ENCODE results near the gene AKR1B1.
"Not testable (repeated sequence)": the region's sequence is repeated elsewhere in the genome, so short reads cannot be mapped to it uniquely, and the experiment has no call there.

AKR1B1 gene

DNA sequence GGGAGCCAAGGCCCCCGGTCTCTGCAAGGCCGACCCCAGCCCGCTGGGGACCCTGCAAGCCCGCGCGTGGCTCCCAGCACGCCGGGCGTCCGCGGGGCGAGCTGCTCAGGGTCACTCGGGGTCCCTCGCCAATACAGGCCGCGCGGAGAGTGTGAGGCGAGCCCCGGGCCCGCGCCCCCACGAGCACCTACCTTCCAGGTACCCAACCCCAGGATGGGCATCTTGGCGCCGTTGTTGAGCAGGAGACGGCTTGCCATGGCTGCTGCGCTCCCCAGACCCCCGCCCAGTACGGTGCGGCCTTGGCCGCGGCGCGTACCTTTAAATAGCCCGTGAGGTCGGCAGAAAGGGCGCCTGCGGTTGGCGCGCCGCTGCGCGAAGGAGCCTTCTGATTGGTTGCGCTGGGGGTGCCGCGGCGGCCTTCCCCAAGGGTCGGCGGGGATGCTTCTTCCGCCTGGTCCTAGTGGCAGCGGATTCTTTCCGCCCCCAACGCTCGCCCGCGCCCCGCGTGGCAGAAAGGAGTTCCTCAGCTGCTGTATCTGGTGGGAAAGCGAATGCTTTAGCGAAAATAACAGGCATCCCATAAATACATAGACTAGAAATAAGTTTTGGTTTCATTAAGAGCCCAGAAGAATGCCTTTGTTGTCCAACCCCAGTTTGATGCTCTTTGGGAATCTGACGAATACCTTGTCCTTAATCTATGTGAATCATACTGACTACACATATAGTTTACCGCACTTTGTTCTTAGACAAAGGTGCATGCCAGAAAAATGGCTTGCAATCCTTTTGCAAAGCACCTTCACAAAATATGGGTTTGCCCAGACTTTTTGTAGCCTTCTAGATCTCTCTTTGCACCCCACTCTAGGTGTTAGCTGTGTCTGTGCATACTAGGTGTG, at the start of gene AKR1B1:
AKR1B1 (minus strand) TSS at position 295 of the 893 bp plus-strand sequence; CDS start at position 257, 38 bp downstream.
- peak; percentile 95 for DNase-seq

DNA sequence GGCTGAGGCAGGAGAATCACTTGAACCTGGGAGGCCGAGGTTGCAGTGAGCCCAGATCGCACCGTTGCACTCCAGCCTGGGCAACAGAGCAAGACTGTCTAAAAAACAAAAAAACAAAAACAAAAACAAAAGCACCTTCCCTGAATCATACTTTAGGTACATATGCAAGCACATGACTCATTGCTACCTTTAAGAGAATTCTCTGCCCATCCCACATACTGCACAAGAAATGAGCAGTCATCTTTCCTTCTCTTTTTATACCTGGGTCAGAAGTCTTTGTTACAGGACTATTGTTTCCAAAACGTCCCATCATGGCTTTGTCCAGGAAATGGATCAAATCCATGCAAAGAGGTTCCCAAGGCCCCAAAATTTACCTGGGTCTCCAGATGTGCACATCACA, 47.0 kb upstream of the AKR1B1 start:
- DNase-seq = no peak
- in situ Hi-C loops (cut with MboI; ENCODE audit: low pct_unique_long_range_greater_than_20kb, low sequenced_read_pairs) = no loop called here

More for the DNA sequence above, at the start of gene AKR1B1:
- in situ Hi-C loops (cut with MboI; ENCODE audit: low pct_unique_long_range_greater_than_20kb, low sequenced_read_pairs) = no loop called here

DNA sequence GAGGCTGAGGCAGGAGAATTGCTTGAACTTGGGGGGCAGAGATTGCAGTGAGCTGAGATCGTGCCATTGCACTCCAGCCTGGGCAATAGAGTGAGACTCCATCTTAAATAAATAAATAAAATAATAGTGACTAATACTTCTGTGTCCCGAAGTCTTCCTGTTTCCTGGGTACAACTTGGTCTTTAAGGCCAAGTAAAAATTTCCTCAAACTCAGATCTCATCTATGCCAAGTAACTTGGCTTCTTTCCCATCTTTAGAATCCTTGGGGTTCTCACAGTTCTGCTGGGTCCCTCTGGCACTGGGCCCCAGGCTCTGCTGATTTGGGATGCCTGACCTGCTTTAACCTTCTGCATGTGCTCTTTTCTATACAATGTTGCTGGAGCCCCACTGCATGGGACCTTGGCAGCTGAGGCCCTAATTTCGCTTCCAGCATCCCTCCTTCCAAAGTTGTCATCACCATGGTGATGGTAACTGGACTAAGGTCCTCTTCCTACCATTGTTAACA, 45.8 kb upstream of the AKR1B1 start:
- DNase-seq = no peak
- in situ Hi-C loops (cut with MboI; ENCODE audit: low pct_unique_long_range_greater_than_20kb, low sequenced_read_pairs) = no loop called here

DNA sequence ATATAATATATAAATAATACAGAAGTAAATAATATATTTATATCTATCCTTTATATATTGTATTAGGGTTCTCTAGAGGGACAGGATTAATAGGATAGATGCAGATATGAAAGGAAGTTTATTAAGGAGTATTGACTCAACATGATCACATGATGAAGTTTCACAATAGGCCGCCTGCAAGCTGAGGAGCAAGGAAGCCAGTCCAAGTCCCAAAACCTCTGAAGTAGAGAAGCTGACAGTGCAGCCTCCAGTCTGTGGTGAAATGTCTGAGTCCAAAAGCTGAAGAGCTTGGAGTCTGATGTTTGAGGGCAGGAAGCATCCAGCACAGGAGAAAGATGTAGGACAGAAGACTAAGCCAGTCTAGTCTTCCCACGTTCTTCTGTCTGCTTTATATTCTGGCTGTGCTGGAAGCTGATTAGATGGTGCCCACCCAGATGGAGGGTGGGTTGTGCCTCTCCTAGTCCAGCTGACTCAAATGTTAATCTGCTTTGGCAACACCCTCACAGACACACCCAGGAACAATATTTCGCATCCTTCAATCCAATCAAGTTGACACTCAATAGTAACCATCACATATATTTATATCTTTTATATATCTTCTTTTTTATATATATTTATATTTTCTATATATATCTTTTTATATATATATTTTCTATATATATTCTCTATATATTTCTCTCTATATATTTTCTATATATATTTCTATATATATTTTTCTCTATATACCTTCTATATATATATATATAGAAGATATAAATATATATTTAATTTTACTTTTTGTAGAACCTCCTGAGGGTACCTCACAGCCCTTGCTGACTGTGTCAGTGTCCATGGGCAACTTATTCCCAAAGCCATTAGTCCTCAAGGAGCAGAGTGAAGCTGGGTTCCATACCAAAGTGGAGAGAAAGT, 43.8 kb upstream of the AKR1B1 start:
- no peak for DNase-seq
- in situ Hi-C loops (cut with MboI; ENCODE audit: low pct_unique_long_range_greater_than_20kb, low sequenced_read_pairs) = no loop called here

DNA sequence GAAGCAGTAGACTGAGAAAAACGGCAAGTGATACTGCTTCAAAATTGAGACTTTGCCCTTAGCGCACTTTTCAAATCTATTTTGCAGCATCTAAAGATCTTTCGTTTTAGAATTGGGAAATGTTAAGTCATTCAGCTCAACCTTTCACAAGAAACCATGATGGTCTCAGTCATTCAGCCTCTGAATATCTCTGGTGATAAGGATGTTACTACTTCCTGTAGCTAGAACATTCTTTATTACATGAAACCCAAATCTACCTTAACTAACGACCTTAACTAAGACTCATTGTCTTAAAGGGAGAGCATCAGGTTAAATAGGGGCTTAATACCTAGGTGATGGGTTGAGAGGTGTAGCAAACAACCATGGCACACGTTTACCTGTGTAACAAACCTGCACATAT, 42.1 kb upstream of the AKR1B1 start:
- no peak for DNase-seq
- in situ Hi-C loops (cut with MboI; ENCODE audit: low pct_unique_long_range_greater_than_20kb, low sequenced_read_pairs) = no loop called here

DNA sequence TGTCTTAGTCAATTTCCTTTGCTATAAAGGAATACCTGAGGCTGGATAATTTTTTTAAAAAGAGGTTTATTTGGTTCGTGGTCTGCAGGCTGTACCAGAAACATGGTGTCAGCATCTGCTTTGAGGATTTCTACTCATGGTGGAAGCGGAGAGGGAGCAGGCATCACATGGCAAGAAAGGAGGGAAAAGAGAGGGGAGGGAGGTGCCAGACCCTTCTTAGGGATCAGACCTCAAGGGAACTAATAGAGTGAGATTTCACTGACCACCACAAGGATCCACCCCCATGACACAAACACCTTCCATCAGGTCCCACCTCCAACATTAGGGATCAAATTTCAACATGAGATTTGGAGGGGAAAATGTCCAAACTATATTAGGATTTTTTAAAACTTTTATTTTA, 41.5 kb upstream of the AKR1B1 start:
- in situ Hi-C loops (cut with MboI; ENCODE audit: low pct_unique_long_range_greater_than_20kb, low sequenced_read_pairs) = no loop called here
- no peak for DNase-seq

DNA sequence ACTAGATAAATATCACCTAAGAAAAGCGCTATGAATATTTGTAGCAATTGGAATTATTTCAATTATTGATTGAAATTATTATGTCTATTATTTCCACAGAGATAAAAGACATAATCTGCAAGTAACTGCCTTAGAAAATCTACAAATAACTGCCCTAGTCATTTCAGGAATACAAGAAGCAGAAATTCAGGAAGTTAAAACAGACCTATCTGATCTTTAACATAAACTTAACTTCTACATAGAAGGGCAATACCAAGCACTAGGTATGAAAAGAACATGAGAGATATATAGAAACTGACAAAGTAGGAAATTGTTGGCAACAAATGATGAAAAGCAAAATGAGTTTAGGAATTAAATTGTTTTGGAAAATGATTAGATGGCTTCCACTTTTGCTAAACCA, 36.6 kb upstream of the AKR1B1 start:
- DNase-seq = no peak
- in situ Hi-C loops (cut with MboI; ENCODE audit: low pct_unique_long_range_greater_than_20kb, low sequenced_read_pairs) = no loop called here

DNA sequence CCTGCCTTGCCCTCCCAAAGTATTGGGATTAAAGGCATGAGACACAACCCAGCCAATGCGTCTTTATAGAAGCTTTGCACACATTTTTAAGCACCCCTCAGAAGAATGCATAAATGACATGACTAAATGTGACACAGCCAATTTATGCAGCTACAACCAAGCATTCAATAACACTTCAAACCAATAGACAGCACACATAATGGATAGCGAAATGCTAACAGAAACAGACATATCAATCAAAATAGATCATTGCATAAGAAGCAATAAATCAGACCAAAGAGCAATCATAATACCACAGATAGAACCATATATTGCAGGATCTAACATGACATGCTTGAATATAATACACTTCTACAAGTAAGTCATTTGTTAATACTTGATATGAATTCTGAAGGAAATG, 34.2 kb upstream of the AKR1B1 start:
- in situ Hi-C loops (cut with MboI; ENCODE audit: low pct_unique_long_range_greater_than_20kb, low sequenced_read_pairs) = no loop called here
- DNase-seq = no peak

DNA sequence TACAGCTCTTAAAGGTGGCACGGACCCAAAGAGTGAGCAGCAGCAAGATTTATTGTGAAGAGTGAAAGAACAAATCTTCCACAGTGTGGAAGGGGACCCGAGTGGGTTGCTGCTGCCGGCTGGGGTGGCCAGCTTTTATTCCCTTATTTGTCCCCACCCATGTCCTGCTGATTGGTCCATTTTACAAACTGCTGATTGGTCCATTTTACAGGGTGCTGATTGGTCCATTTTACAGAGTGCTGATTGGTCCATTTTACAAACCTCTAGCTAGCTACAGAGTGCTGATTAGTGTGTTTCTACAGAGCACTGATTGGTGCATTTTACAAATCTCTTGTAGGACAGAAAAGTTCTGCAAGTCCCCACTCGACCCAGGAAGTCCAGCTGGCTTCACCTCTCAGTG, 28.8 kb upstream of the AKR1B1 start:
- in situ Hi-C loops (cut with MboI; ENCODE audit: low pct_unique_long_range_greater_than_20kb, low sequenced_read_pairs); DNase-seq: not testable (repeated sequence)

DNA sequence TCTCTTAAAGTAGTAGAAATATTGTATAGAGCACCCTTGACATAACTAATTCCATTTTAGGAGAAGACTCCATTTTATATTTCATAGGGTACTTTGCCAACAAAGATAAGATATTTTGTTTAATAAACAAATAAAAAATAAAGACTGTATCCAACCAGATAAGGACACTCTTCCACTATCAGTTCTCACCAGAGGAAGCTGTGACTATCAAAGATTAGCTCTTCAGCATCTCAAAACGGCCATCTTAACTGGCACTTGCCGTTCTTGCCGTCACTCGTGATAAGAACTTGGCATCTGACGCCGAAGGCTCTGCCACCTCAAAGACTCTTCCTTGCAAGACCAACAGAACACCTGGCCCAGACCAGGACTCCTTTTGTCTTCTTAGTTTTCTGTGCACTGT, 26.3 kb upstream of the AKR1B1 start:
- in situ Hi-C loops (cut with MboI; ENCODE audit: low pct_unique_long_range_greater_than_20kb, low sequenced_read_pairs) = no loop called here
- no peak for DNase-seq

DNA sequence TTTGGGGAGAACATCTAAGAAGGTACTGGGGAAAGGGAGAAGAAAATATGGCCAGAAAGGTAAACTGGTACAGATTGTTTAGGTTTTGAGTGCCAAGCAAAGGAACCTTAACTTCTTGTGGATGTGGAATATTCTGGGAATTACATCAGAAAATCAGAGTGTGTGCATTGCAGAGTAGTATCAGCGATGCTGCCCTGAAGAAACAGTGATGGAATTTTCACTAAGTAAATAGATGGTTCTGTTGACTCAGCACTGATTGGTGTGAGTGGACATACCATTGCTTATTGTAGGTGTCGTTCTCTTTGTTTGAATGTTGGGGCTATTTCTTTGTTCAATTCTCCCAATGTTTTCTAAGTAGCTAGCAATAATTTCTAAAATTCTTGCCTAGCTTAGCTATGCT, 24.4 kb upstream of the AKR1B1 start:
- DNase-seq = no peak
- in situ Hi-C loops (cut with MboI; ENCODE audit: low pct_unique_long_range_greater_than_20kb, low sequenced_read_pairs) = no loop called here

DNA sequence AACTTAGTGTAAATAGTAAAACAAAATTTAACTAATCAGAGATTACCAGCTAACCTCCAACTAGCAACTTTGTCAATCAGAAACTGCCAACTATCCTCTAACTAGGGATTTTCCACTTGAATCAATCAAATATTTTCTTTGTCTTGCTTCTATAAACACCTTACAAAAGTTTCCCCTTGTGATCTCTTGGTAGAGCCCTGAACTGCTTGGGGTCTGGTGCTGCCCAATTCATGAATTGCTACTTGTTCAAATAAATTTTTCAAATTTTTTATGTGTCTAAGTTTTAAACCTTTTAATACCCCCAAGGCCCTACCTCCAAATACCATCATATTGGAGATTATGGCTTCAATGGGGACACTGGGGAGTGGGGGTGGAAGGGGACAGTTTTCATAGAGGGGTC, 24.0 kb upstream of the AKR1B1 start:
- no peak for DNase-seq
- in situ Hi-C loops (cut with MboI; ENCODE audit: low pct_unique_long_range_greater_than_20kb, low sequenced_read_pairs) = no loop called here

DNA sequence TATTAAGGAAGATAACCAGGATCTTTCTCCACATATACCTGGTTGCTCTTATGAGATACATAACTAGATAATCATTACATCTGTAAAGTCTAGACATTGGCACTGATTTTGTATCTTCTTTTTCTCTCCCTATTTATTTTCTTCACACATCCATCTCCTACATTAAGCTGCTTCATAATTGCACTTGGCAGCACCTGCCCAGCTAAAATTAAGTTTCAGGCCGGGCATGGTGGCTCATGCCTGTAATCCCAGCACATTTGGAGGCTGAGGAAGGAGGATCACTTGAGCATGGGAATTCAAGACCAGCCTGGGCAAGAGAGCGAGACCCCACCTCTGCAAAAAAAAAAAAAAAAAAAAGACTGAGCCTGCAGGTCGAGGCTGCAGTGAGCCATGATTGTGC, 22.3 kb upstream of the AKR1B1 start:
- in situ Hi-C loops (cut with MboI; ENCODE audit: low pct_unique_long_range_greater_than_20kb, low sequenced_read_pairs) = no loop called here
- DNase-seq = no peak

DNA sequence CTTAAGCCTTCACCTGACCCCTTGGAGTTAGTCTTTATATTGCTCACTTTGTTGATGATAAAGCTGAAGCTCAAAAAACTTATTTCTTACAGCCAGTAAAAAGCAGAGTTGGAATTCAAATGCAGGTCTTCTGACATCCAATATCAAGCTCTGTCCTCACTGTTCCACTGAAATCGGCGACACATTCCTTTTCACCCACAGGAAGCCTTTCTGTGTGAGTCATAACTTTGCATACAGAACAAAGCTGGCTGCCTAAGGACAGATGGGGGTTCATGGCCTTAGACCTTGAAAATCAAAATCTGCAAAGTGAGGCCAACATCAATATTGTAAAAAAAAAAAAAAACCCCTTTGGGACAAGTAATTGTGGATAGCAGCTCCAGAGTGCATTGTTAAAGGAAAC, 21.8 kb upstream of the AKR1B1 start:
- no peak for DNase-seq
- in situ Hi-C loops (cut with MboI; ENCODE audit: low pct_unique_long_range_greater_than_20kb, low sequenced_read_pairs) = no loop called here

DNA sequence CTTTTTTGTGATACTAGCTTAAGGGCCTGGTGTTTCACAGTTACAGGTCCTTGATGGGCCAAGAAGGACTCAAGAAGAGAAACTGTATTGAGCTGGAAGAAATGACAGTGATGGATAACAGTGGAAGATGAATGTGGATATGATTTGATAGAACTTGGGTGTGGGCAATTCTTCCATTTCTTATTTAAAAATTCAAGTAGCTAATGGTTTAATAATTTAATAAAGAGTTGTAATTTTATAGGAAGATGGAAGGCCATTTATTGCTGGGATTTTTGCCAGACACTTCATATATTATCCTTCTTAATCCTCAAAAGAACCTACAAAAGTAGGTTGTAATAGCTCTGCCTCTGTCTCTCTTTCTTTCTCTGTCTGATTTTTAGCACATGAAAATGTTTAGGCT, 21.3 kb upstream of the AKR1B1 start:
- DNase-seq = no peak
- in situ Hi-C loops (cut with MboI; ENCODE audit: low pct_unique_long_range_greater_than_20kb, low sequenced_read_pairs) = no loop called here

DNA sequence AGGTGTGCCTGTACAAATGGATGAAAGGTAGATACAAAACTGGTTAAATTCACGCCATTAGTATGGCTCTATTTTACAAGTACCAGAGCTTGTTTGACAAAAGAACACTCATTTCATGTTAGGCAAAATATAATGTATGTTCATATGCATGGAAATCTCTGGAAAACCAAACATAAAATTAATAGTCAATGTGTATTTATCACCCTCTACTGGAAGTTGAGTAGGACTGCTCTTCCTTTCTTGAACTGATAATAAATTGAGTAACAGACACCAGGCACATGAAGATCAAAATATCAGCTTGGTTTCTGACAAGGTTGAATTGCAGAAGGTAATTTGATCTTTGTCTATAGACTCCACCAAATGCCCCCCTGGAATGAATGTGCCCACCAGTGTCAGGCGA, 19.8 kb upstream of the AKR1B1 start:
- in situ Hi-C loops (cut with MboI; ENCODE audit: low pct_unique_long_range_greater_than_20kb, low sequenced_read_pairs) = no loop called here
- no peak for DNase-seq

DNA sequence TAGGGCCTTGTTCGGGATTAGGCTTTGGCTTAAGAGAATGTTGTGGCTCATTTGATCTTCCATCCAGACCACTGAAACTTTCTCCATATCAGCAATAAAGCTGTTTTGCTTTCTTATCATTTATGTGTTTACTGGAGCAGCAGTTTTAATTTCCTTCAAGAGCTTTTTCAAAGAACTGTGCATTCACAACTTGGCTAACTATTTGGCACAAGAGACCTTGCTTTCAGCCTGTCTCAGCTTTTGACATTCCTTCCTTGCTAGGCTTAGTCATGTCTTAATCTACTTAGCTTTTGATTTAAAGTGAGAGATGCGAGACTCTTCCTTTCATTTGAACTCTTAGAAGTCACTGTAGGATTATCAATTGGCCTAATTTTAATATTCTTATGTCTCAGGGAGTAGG, 19.1 kb upstream of the AKR1B1 start:
- in situ Hi-C loops (cut with MboI; ENCODE audit: low pct_unique_long_range_greater_than_20kb, low sequenced_read_pairs) = no loop called here
- no peak for DNase-seq

DNA sequence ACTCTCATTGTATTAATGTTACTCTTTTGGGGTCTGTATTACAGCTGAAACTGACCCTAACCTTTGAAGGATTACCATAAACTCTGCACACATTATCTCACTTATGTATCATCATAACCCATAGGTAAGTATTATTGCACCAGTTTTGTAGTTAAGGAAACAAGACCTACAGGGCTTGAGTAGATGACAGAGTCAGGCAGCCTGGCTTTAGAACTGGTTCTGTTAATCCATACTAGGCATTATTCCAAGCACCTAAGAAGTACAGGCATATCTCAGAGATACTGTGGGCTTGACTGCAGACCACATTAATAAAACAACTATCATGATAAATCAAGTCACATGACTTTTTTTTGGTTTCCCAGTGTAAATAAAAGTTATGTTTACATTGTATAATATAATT, 17.1 kb upstream of the AKR1B1 start:
- in situ Hi-C loops (cut with MboI; ENCODE audit: low pct_unique_long_range_greater_than_20kb, low sequenced_read_pairs) = no loop called here
- DNase-seq = no peak

DNA sequence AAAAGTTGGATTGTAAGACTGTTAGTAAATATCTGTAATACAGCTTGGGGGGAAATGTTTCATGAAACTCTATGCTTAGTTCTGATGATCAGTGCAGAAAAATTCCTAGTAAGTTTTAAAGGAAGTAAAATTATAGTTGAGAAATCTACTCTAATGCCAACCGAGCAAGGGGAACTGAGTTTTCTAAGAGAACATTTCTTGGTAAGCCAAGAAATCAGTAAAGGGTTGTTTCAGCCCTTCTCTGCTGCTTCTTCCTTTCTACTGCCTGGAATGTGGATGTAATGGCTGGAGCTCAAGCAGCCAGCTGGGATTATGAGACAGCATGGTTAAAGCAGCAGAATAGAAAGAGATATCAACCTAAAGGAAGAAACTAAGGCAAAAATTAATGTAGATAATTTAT, 15.9 kb upstream of the AKR1B1 start:
- DNase-seq = no peak
- in situ Hi-C loops (cut with MboI; ENCODE audit: low pct_unique_long_range_greater_than_20kb, low sequenced_read_pairs) = no loop called here

DNA sequence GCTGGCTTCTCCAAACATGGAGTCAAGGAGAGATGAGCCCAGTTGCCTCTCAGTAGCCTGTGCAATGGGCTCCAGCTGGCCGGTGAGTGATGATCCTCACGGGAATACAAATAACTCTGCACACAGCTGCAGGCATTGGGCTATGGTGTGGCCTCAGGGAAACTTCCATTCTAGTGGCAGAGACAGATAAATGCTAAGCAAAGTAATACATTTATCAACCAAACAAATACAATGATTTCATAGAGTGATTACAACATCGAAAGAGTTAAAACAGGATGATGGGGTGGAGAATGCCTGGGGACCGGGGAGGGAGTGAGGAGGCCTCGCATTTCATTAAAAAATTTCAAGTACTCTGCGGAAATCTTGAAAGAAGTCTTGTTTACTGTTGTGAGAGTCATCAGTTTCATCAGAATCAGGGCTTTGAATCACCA, 15.0 kb upstream of the AKR1B1 start:
- no peak for DNase-seq
- in situ Hi-C loops (cut with MboI; ENCODE audit: low pct_unique_long_range_greater_than_20kb, low sequenced_read_pairs) = no loop called here

Measured in KBM-7 (cell line).